ENCODE measurements around the gene CCNQ. TPM values are rescaled to one million over a fixed set of nuclear protein-coding genes. Genes with fewer than 3 reads are reported as not detected.
"Not testable (repeated sequence)": the region's sequence is repeated elsewhere in the genome, so short reads cannot be mapped to it uniquely, and the experiment has no call there.

The CCNQ gene
- total RNA-seq, 1 experiment from 2014 or later: 33.9 TPM

DNA sequence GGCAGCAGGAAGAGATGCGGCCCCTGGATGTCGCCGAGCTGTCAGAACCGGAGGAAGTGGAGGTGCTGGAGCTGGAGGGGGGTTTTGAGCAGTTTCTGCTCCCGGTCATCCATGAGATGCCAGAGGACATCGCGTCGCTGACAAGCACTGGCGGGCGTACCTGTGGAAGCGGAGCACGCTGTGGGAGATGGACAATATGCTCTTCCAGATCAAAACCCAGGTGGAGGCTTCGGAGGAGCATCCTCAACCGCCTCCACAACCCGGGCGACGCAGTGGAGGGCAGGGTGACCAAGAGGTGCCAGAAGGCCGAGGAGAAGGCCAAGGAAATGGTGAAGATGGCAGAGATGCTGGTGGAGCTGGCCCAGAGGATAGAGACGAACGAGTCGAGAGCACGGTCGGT lies 7.6 kb upstream of the CCNQ start:
- no TSS peak for BruUV-seq (replicated peaks)
- Histone ChIP-seq H2AFZ (no peak overlapping the region), H3K27me3 (ENCODE audit: insufficient read depth, low read depth) (peaks cover 38% of the 10 kb centered on the region), H3F3A (ENCODE audit: insufficient read depth, low read depth) (no peaks in the 10 kb centered on the region), H3K4me2 (no peak overlapping the region), H3K9me3 (ENCODE audit: insufficient read depth, low read depth) (no peaks in the 10 kb centered on the region), H3K4me3 (no peak overlapping the region), H3K4me1 (replicated peaks; ENCODE audit: insufficient read depth) (no peaks in the 10 kb centered on the region), H4K20me1 (ENCODE audit: insufficient read depth) (no peaks in the 10 kb centered on the region), H3K36me3 (ENCODE audit: low read depth) (no peaks in the 10 kb centered on the region), H3K27ac (no peak overlapping the region), H3K9me2 (ENCODE audit: insufficient read depth) (no peaks in the 10 kb centered on the region), H3K79me2 (ENCODE audit: low read depth) (no peaks in the 10 kb centered on the region)
- ChIA-PET CTCF (no interaction called here), POLR2A (ENCODE audit: unreplicated experiment) (no interaction called here)
- no peak for DNase-seq
- no peak for TF ChIP-seq EZH2 (IDR thresholded peaks at IDR 0.05; ENCODE audit: low read depth)
- TF ChIP-seq, protein P1, sequence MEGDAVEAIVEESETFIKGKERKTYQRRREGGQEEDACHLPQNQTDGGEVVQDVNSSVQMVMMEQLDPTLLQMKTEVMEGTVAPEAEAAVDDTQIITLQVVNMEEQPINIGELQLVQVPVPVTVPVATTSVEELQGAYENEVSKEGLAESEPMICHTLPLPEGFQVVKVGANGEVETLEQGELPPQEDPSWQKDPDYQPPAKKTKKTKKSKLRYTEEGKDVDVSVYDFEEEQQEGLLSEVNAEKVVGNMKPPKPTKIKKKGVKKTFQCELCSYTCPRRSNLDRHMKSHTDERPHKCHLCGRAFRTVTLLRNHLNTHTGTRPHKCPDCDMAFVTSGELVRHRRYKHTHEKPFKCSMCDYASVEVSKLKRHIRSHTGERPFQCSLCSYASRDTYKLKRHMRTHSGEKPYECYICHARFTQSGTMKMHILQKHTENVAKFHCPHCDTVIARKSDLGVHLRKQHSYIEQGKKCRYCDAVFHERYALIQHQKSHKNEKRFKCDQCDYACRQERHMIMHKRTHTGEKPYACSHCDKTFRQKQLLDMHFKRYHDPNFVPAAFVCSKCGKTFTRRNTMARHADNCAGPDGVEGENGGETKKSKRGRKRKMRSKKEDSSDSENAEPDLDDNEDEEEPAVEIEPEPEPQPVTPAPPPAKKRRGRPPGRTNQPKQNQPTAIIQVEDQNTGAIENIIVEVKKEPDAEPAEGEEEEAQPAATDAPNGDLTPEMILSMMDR (conservative IDR thresholded peaks at IDR 0.05): no peak
- intact Hi-C loops (cut with micrococcal nuclease; ENCODE audit: unreplicated experiment): loop anchor here (5.0 kb wide), 1 partner anchor 101 kb away; no protein-coding TSS in a partner anchor

DNA sequence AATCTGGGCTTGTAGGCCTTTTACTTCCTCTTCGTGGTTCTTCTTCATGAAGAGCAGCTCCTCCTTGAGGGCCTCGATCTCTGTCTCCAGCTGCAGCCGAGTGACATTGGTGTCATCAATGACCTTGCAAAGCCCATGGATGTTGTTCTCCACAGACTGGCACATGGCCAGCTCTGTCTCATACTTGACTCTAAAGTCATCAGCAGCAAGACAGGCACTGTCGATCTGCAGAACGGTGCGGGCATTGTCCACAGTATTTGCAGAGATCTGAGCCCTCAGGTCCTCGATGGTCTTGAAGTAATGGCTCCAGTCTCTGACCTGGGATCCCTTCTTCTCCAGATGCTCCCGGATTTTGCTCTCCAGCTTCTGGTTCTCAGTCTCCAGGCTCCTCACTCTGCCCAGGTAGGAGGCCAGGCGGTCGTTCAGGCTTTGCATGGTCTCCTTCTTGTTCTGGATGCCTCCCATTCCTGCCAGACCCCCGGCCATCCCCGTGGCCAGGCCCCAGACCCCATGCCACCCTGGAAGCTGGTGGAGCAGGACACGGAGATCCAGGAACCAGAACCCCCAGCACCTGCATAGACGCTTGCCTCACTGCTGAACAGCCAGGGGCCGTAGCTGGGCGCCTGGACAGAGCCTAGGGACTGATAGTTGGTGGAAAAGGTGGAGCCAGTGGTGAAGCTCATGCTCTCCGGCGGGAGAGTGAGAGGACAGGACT lies 5.9 kb upstream of the CCNQ start:
- H3F3A ChIP-seq (ENCODE audit: insufficient read depth, low read depth); H3K79me2 ChIP-seq (ENCODE audit: low read depth); H3K4me3 ChIP-seq; H3K9me2 ChIP-seq (ENCODE audit: insufficient read depth); H3K9me3 ChIP-seq (ENCODE audit: insufficient read depth, low read depth); POLR2A ChIA-PET (ENCODE audit: unreplicated experiment); H3K27ac ChIP-seq; H2AFZ ChIP-seq; BruUV-seq (replicated peaks); H3K4me1 ChIP-seq (replicated peaks; ENCODE audit: insufficient read depth); H3K4me2 ChIP-seq; DNase-seq; H4K20me1 ChIP-seq (ENCODE audit: insufficient read depth); H3K36me3 ChIP-seq (ENCODE audit: low read depth): not testable (repeated sequence)
- peaks cover 36% of the 10 kb centered on the region for H3K27me3 ChIP-seq (ENCODE audit: insufficient read depth, low read depth)
- CTCF ChIA-PET: interaction anchor here (0.5 kb wide), 1 partner anchor 62 kb away, joined by 5 read pairs; no protein-coding TSS in a partner anchor
- intact Hi-C loops (cut with micrococcal nuclease; ENCODE audit: unreplicated experiment): loop anchor here (5.0 kb wide), 1 partner anchor 102 kb away; no protein-coding TSS in a partner anchor

DNA sequence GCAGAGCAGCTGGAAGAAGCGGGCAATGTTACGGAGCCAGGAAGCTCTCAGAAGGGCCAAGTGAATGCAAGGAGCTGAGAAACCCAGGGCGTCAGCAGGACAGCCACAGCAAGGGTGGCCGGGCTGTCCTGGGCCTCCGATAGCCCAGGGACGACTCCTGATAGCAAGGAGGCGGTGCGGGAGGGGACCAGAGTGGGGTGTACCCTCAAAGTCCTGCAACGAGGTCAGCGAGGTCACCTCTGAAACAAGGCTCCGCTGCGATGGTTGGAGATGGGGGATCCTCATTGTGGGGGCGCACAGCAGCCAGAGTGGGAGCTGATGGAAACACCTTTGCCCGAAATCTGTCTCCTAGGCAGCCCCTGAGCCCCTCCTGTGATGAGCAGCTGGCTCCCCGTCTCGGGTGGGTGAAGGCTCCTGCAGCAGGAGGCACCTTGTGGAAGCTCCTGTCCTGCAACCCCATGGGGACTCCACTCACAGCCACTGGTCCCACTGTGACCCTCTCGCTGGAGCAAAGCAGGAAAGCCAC lies 4.3 kb upstream of the CCNQ start:
- no peak for TF ChIP-seq EZH2 (IDR thresholded peaks at IDR 0.05; ENCODE audit: low read depth)
- TF ChIP-seq, protein P1 (conservative IDR thresholded peaks at IDR 0.05): no peak

More for the DNA sequence above, 4.3 kb upstream of the CCNQ start:
- no peaks in the 10 kb centered on the region for H3K9me3 ChIP-seq (ENCODE audit: insufficient read depth, low read depth)
- no peaks in the 10 kb centered on the region for H4K20me1 ChIP-seq (ENCODE audit: insufficient read depth)
- 0 out of 2 replicates have a peak, but pooled peaks cover 2% of the 10 kb centered on the region for H3K79me2 ChIP-seq (ENCODE audit: low read depth)
- H3K27me3 ChIP-seq (ENCODE audit: insufficient read depth, low read depth): peaks cover 23% of the 10 kb centered on the region
- POLR2A ChIA-PET (ENCODE audit: unreplicated experiment): no interaction called here
- BruUV-seq (replicated peaks): no TSS peak
- H2AFZ ChIP-seq: no peak overlapping the region
- no peaks in the 10 kb centered on the region for H3K9me2 ChIP-seq (ENCODE audit: insufficient read depth)
- no peak overlapping the region for H3K4me2 ChIP-seq
- 0 out of 2 replicates have a peak, but pooled peaks cover 6% of the 10 kb centered on the region for H3K4me1 ChIP-seq (replicated peaks; ENCODE audit: insufficient read depth)
- DNase-seq: no peak
- no peaks in the 10 kb centered on the region; the same call in 1 of the 2 replicates for H3F3A ChIP-seq (ENCODE audit: insufficient read depth, low read depth)
- no peak overlapping the region for H3K27ac ChIP-seq
- H3K36me3 ChIP-seq (ENCODE audit: low read depth): no peaks in the 10 kb centered on the region
- intact Hi-C loops (cut with micrococcal nuclease; ENCODE audit: unreplicated experiment): no loop called here
- CTCF ChIA-PET: no interaction called here
- H3K4me3 ChIP-seq: no peak overlapping the region
